K562 (cell line): Measurements from ENCODE around the gene GNAI3. TPM values are rescaled to one million over a fixed set of nuclear protein-coding genes. Genes with fewer than 3 reads are reported as not detected.
A peak's percentile ranks its signal among the peaks of the same experiment; 100 is the strongest.

ENCODE experiments used
- ADNP ChIP-seq: fragments of 200-800 bp; sonication (Bioruptor generic); IDR thresholded peaks from 2 replicates; pipeline ENCODE4 v1.6.1; 2016; ENCODE audit warnings: missing genetic modification characterization, missing compliant biosample characterization
- EWSR1 ChIP-seq: fragments of 450-650 bp; IDR thresholded peaks from 2 replicates; pipeline ENCODE4 v1.6.1; 2018; ENCODE audit warnings: borderline replicate concordance, mild to moderate bottlenecking, low read depth, moderate library complexity; ENCODE audit not compliant: partially characterized antibody
- FOSL1 ChIP-seq: fragments of 200-800 bp; sonication (Bioruptor generic); conservative IDR thresholded peaks from 2 replicates; pipeline ENCODE4 v1.6.1; 2016; ENCODE audit warnings: missing genetic modification characterization, missing compliant biosample characterization
- GATAD2B ChIP-seq: fragments of 450-650 bp; IDR thresholded peaks from 2 replicates; pipeline ENCODE4 v1.6.1; 2017; ENCODE audit warnings: mild to moderate bottlenecking, borderline replicate concordance
- HDAC1 ChIP-seq, 2 experiments: fragments of 450-650 bp; IDR thresholded peaks; 2 replicates each; pipeline ENCODE4 v1.6.1; 2016 to 2017; ENCODE audit warnings: inconsistent platforms in 1 of 2, mild to moderate bottlenecking in 1 of 2, moderate library complexity in 1 of 2
- HMGN3 ChIP-seq: IDR thresholded peaks from 2 replicates; pipeline ENCODE4 v1.6.1; 2011; ENCODE audit warnings: borderline replicate concordance, low read depth, mild to moderate bottlenecking, mixed read lengths, low read length; ENCODE audit not compliant: insufficient read length; ENCODE audit errors: extremely low read depth
- KDM5B ChIP-seq: fragments of 200-600 bp; sonication (generic); IDR thresholded peaks from 2 replicates; pipeline ENCODE4 v1.6.1; 2012; ENCODE audit warnings: low read depth, mild to moderate bottlenecking, moderate library complexity, low read length, control low read depth, inconsistent platforms; ENCODE audit not compliant: insufficient replicate concordance
- MAZ ChIP-seq, 2 experiments: fragments of 450-650 bp in 1 of 2; sonication (generic) in 1 of 2; formaldehyde crosslinking; IDR thresholded peaks in 1 of 2; conservative IDR thresholded peaks in 1 of 2; 2 replicates each; pipeline versions ENCODE4 v1.4.0 to v1.5.0; 2020; ENCODE audit warnings: mild to moderate bottlenecking in 1 of 2, missing genetic modification reagents in 1 of 2
- NCOA1 ChIP-seq: fragments of 450-650 bp; IDR thresholded peaks from 2 replicates; pipeline ENCODE4 v1.6.1; 2016; ENCODE audit warnings: low read depth
- NRF1 ChIP-seq, 2 experiments: fragments of 450-650 bp; IDR thresholded peaks in 1 of 2; conservative IDR thresholded peaks in 1 of 2; 2 replicates each; pipeline ENCODE4 v1.6.1; 2014; ENCODE audit warnings: mild to moderate bottlenecking in 2 of 2
- PHF8 ChIP-seq: fragments of 200-600 bp; sonication (generic); IDR thresholded peaks from 2 replicates; pipeline ENCODE4 v1.6.1; 2012; ENCODE audit warnings: mixed run types, mild to moderate bottlenecking, inconsistent platforms, low read length, moderate library complexity, borderline replicate concordance
- PYGO2 ChIP-seq: fragments of 450-650 bp; IDR thresholded peaks from 2 replicates; pipeline ENCODE4 v1.6.1; 2016; ENCODE audit warnings: mild to moderate bottlenecking, missing genetic modification characterization, moderate library complexity, missing compliant biosample characterization
- RBFOX2 ChIP-seq: fragments of 200-400 bp; formaldehyde crosslinking; IDR thresholded peaks from 2 replicates; pipeline ENCODE4 v1.6.1; 2017; ENCODE audit warnings: low read depth, mild to moderate bottlenecking, low read length, moderate library complexity
- SMARCA4 ChIP-seq: fragments of 450-650 bp; IDR thresholded peaks from 2 replicates; pipeline ENCODE4 v1.6.1; 2016
- SOX6 ChIP-seq: fragments of 450-650 bp; IDR thresholded peaks from 2 replicates; pipeline ENCODE4 v1.6.1; 2014; ENCODE audit warnings: mild to moderate bottlenecking
- SRF ChIP-seq, 2 experiments: fragments of 250-450, 450-650 bp in 1 of 2; sonication (Bioruptor Pico) in 1 of 2; sonication (generic) in 1 of 2; formaldehyde crosslinking; IDR thresholded peaks; 2 replicates each; pipeline versions ENCODE4 v1.5.0 to v1.5.1; 2020 to 2022; ENCODE audit warnings: mild to moderate bottlenecking in 1 of 2, missing genetic modification reagents in 1 of 2
- SUPT5H ChIP-seq: fragments of 450-650 bp; IDR thresholded peaks from 2 replicates; pipeline ENCODE4 v1.6.1; 2016
- TAF9B ChIP-seq: fragments of 450-650 bp; IDR thresholded peaks from 2 replicates; pipeline ENCODE4 v1.6.1; 2018; ENCODE audit warnings: mild to moderate bottlenecking; ENCODE audit not compliant: partially characterized antibody
- YY1 ChIP-seq, 3 experiments: IDR thresholded peaks; 2 replicates each; pipeline ENCODE4 v1.6.1; 2011; ENCODE audit warnings: low read length in 2 of 3, mild to moderate bottlenecking in 2 of 3, moderate library complexity in 2 of 3, borderline replicate concordance in 1 of 3, control low read depth in 1 of 3, low read depth in 1 of 3; ENCODE audit not compliant: insufficient read depth in 3 of 3, insufficient replicate concordance in 2 of 3, control insufficient read depth in 1 of 3, insufficient read length in 1 of 3; ENCODE audit errors: extremely low read depth in 1 of 3
- ZNF174 ChIP-seq: fragments of 250-450 bp; sonication (Bioruptor Pico); IDR thresholded peaks from 2 replicates; pipeline ENCODE4 v1.4.0; 2020; ENCODE audit warnings: mild to moderate bottlenecking
- ZNF75A ChIP-seq: fragments of 450-650 bp; formaldehyde crosslinking; IDR thresholded peaks from 2 replicates; pipeline ENCODE4 v1.4.0; 2020; ENCODE audit warnings: mild to moderate bottlenecking
- polyA plus RNA-seq, 8 experiments: library from polyadenylated mRNA; depleted of rRNA in 4 of 8; stranded (reverse) in 5 of 8; unstranded in 3 of 8; fragments of >200 nt; fragmentation: Nextera tagmentation in 2 of 8; fragmentation: Illumina TruSeq in 1 of 8; extraction: Ambion mirVana in 2 of 8; extraction: Trizol in 1 of 8; gene quantifications; 2 replicates each; pipeline versions ENCODE4 v1.2.1 to v1.2.3, GENCODE V29; 2011 to 2014; ENCODE audit warnings: inconsistent platforms in 1 of 8, missing spikeins in 1 of 8
- total RNA-seq, 7 experiments: library from RNA; depleted of rRNA in 6 of 7; stranded (reverse); fragments of >200 nt in 6 of 7; fragmentation: Illumina TruSeq in 2 of 7; extraction: Trizol in 2 of 7; gene quantifications; 2 replicates each; pipeline versions ENCODE4 v1.2.1 to v1.2.3, GENCODE V29; 2011 to 2021; ENCODE audit warnings: low replicate concordance in 1 of 7
- TF ChIP-seq, protein P1 (sequence below): sonication (generic); formaldehyde crosslinking; IDR thresholded peaks from 2 replicates; pipeline ENCODE4 v1.8.0; 2022; ENCODE audit warnings: missing genetic modification reagents, mild to moderate bottlenecking, moderate library complexity, borderline replicate concordance
- TF ChIP-seq, protein P2 (sequence below): fragments of 200-800 bp; sonication (Bioruptor generic); IDR thresholded peaks from 2 replicates; pipeline ENCODE4 v1.6.1; 2017; ENCODE audit warnings: missing genetic modification characterization, missing compliant biosample characterization
- TF ChIP-seq, protein P3 (sequence below): fragments of 450-650 bp; formaldehyde crosslinking; IDR thresholded peaks from 2 replicates; pipeline ENCODE4 v1.4.0; 2020; ENCODE audit warnings: mild to moderate bottlenecking, moderate library complexity

The GNAI3 gene
- total and polyA plus RNA-seq, 9 of the 15 experiments (the other 6 are each of a cell fraction or from before 2014, with no cell fraction given) = 6.3 to 13.2 (median 8.9) TPM

DNA sequence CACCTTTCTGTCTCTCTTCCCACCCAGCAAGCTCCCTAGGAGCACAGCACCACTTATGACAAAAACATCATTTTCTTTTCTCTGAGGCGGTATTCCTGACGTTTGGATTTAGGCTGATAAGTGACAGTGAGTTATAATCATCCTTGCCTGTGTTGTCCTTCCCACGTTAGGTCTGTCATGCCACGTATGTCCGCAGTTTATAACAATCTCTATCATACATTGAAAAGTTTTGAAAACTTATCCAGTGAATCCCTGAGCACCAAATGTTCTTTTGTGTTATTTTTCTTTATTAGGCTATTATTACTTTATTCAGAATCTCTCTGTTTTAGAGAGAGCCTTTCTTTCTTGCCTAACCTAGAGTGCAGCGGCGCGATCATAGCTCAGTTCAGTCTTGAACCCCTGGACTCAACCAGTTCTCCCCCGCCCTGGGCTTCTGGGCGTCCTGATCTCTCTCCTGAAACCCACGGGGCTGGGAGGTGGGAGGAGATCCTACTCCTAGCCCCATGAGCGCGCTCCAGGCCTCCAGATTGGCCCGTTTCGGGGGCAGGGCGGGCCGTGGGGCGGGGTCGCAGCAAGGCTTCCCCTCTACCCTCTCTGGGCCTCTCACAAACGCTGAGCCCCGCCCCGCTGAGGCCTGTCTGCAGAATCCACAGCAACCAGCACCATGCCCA is 119.2 kb downstream of the GNAI3 start, which contains the start of gene GSTM2 (continued):
- TF ChIP-seq, protein P1, sequence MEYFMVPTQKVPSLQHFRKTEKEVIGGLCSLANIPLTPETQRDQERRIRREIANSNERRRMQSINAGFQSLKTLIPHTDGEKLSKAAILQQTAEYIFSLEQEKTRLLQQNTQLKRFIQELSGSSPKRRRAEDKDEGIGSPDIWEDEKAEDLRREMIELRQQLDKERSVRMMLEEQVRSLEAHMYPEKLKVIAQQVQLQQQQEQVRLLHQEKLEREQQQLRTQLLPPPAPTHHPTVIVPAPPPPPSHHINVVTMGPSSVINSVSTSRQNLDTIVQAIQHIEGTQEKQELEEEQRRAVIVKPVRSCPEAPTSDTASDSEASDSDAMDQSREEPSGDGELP (CRISPR knock-in tag) = no peak
- TF ChIP-seq ZNF75A (CRISPR knock-in tag) = no peak
- peak in 1 of 2 experiments; percentile 54; a peak in 1 of 4 replicates for TF ChIP-seq SRF (CRISPR knock-in tag; IDR thresholded peaks at IDR 0.05)
- peak; percentile 46 to 50; a peak in 3 of 4 replicates for TF ChIP-seq NRF1 (conservative IDR thresholded peaks at IDR 0.05 in 1 of 2, IDR thresholded peaks at IDR 0.05 in 1 of 2)
- TF ChIP-seq, protein P2, sequence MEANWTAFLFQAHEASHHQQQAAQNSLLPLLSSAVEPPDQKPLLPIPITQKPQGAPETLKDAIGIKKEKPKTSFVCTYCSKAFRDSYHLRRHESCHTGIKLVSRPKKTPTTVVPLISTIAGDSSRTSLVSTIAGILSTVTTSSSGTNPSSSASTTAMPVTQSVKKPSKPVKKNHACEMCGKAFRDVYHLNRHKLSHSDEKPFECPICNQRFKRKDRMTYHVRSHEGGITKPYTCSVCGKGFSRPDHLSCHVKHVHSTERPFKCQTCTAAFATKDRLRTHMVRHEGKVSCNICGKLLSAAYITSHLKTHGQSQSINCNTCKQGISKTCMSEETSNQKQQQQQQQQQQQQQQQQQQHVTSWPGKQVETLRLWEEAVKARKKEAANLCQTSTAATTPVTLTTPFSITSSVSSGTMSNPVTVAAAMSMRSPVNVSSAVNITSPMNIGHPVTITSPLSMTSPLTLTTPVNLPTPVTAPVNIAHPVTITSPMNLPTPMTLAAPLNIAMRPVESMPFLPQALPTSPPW (CRISPR knock-in tag) = peak; percentile 73
- TF ChIP-seq GATAD2B = 0 out of 2 replicates have a peak, but pooled peaks have one; percentile 16
- TF ChIP-seq EWSR1 = no peak
- 0 out of 2 replicates have a peak, but pooled peaks have one; percentile 7 for TF ChIP-seq PHF8
- no peak for TF ChIP-seq SUPT5H
- TF ChIP-seq, protein P3, sequence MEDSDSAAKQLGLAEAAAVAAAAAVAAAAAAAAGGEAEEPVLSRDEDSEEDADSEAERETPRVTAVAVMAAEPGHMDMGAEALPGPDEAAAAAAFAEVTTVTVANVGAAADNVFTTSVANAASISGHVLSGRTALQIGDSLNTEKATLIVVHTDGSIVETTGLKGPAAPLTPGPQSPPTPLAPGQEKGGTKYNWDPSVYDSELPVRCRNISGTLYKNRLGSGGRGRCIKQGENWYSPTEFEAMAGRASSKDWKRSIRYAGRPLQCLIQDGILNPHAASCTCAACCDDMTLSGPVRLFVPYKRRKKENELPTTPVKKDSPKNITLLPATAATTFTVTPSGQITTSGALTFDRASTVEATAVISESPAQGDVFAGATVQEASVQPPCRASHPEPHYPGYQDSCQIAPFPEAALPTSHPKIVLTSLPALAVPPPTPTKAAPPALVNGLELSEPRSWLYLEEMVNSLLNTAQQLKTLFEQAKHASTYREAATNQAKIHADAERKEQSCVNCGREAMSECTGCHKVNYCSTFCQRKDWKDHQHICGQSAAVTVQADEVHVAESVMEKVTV = no peak
- peak; percentile 71 to 79; a peak in 3 of 4 replicates for TF ChIP-seq MAZ (CRISPR knock-in tag; conservative IDR thresholded peaks at IDR 0.05 in 1 of 2, IDR thresholded peaks at IDR 0.05 in 1 of 2)
- TF ChIP-seq PYGO2 (tag) = no peak
- no peak for TF ChIP-seq TAF9B
- TF ChIP-seq NCOA1 = no peak
- TF ChIP-seq FOSL1 = no peak
- TF ChIP-seq ZNF174 (CRISPR knock-in tag) = no peak
- TF ChIP-seq RBFOX2 = peak; percentile 42
- no peak for TF ChIP-seq HDAC1 (IDR thresholded peaks at IDR 0.05)
- TF ChIP-seq KDM5B = peak; percentile 27
- peak; percentile 64 for TF ChIP-seq HMGN3
- no peak for TF ChIP-seq SOX6
- TF ChIP-seq YY1 (IDR thresholded peaks at IDR 0.05; ENCODE audit: borderline replicate concordance in 1 of 3, control insufficient read depth in 1 of 3, extremely low read depth in 1 of 3, insufficient read depth in 3 of 3, insufficient read length in 1 of 3, insufficient replicate concordance in 2 of 3, low read depth in 1 of 3, low read length in 2 of 3) = peak in 1 of 3 experiments; percentile 6
- TF ChIP-seq ADNP (tag) = 0 out of 2 replicates have a peak, but pooled peaks have one; percentile 26
- TF ChIP-seq SMARCA4 = peak; percentile 26; the same call in 1 of the 2 replicates
